H54 (cell line): ENCODE data around the gene ATP6V1G2.
"Not testable (repeated sequence)": the region's sequence is repeated elsewhere in the genome, so short reads cannot be mapped to it uniquely, and the experiment has no call there.

Source experiments
- DNase-seq: peaks from one replicate; pipeline ENCODE4 v3.0.0; 2011; ENCODE audit warnings: low spot score, mixed read lengths; ENCODE audit not compliant: insufficient read length
- FAIRE-seq: peaks from 3 replicates; lab custom pipeline; 2011; peaks lifted over from hg19 to GRCh38; lab: Jason Lieb, UNC
- POLR2A ChIP-seq: IDR thresholded peaks from 2 replicates; pipeline ENCODE4 v1.6.1; 2011; ENCODE audit warnings: low read depth, mild to moderate bottlenecking, low read length

ATP6V1G2 gene

GRCh38 chr6:31502586-31502985 is 43.8 kb downstream of the ATP6V1G2 start:
- FAIRE-seq (no peak), DNase-seq (no peak)

GRCh38 chr6:31499648-31500047 is 46.8 kb downstream of the ATP6V1G2 start:
- not testable (repeated sequence) for DNase-seq, FAIRE-seq

More at GRCh38 chr6:31502586-31502985, 43.8 kb downstream of the ATP6V1G2 start:
- no peak for TF ChIP-seq POLR2A

GRCh38 chr6:31498748-31499147 is 47.7 kb downstream of the ATP6V1G2 start:
- FAIRE-seq (no peak), DNase-seq (no peak)
- no peak for TF ChIP-seq POLR2A

- no peak for FAIRE-seq
- DNase-seq, result no peak
- TF ChIP-seq POLR2A, result peak; percentile 56
These were observed 48.6 kb downstream of the ATP6V1G2 start, which contains the start of gene MICB for GRCh38 chr6:31497531-31498476. MICB (plus strand) TSS chr6:31498145; CDS start chr6:31498194, 49 bp downstream.

- FAIRE-seq, DNase-seq: not testable (repeated sequence)
These were observed 49.6 kb downstream of the ATP6V1G2 start for GRCh38 chr6:31496826-31497225.

GRCh38 chr6:31495580-31495979 is 50.8 kb downstream of the ATP6V1G2 start:
- FAIRE-seq, result peak; percentile 11
- TF ChIP-seq POLR2A, result no peak
- DNase-seq, result no peak
